PC-3 (cell line): ENCODE data around the gene CES2. TPM values are rescaled to one million over a fixed set of nuclear protein-coding genes. Genes with fewer than 3 reads are reported as not detected.

Source experiments
- ATAC-seq: fragments of 200-7000 bp; cut with Tn5 transposase; 2 replicates; pipeline ENCODE4 v1.9.1; 2020; ENCODE audit warnings: mild to moderate bottlenecking, moderate library complexity
- BruUV-seq: library from RNA; stranded (reverse); fragments of 400-500 nt; replicated peaks from 2 replicates; lab custom pipeline; 2021; lab: Mats Ljungman, UMichigan
- CTCF ChIA-PET: fragments of 300-600 bp; sonication (Branson Sonifier 250); formaldehyde crosslinking; loops from one replicate; lab custom pipeline; 2022; ENCODE audit warnings: antibody characterized with exemption; lab: Charles Lee
- POLR2A ChIA-PET: fragments of 300-600 bp; sonication (Branson Sonifier 250); formaldehyde crosslinking; loops from one replicate; lab custom pipeline; 2022; ENCODE audit warnings: antibody characterized with exemption; ENCODE audit not compliant: unreplicated experiment; lab: Charles Lee
- DNase-seq: peaks from one replicate; pipeline ENCODE4 v3.0.0-alpha.2; 2015
- H2AFZ ChIP-seq: fragments of 300-600 bp; sonication (generic); 2 replicates; pipeline ENCODE4 v1.6.0; 2016; ENCODE audit warnings: antibody characterized with exemption, low read length
- H3F3A ChIP-seq: fragments of 300-600 bp; sonication (generic); one replicate; pipeline ENCODE4 v1.6.0; 2017; ENCODE audit warnings: antibody characterized with exemption, low read length, control low read depth, mild to moderate bottlenecking; ENCODE audit not compliant: unreplicated experiment
- H3K27ac ChIP-seq: fragments of 300-600 bp; sonication (generic); 2 replicates; pipeline ENCODE4 v1.5.1; 2016; ENCODE audit warnings: mild to moderate bottlenecking, low read length
- H3K27me3 ChIP-seq: fragments of 300-600 bp; sonication (generic); 2 replicates; pipeline ENCODE4 v1.6.1; 2016; ENCODE audit warnings: low read length, mixed read lengths
- H3K36me3 ChIP-seq: fragments of 300-600 bp; sonication (generic); 2 replicates; pipeline ENCODE4 v1.6.1; 2016; ENCODE audit warnings: low read depth, mixed run types, low read length, mixed read lengths
- H3K4me1 ChIP-seq: fragments of 300-600 bp; sonication (generic); 2 replicates; pipeline ENCODE4 v1.5.1; 2016; ENCODE audit warnings: low read length; ENCODE audit not compliant: insufficient read depth
- H3K4me2 ChIP-seq: fragments of 300-600 bp; sonication (generic); 2 replicates; pipeline ENCODE4 v1.6.0; 2016; ENCODE audit warnings: low read length
- H3K4me3 ChIP-seq: fragments of 300-600 bp; sonication (generic); 2 replicates; pipeline ENCODE4 v1.5.1; 2016; ENCODE audit warnings: mild to moderate bottlenecking, low read length, mixed read lengths
- H3K79me2 ChIP-seq: fragments of 300-600 bp; sonication (generic); 2 replicates; pipeline ENCODE4 v1.6.1; 2017; ENCODE audit warnings: low read length, mixed read lengths
- H3K9ac ChIP-seq: fragments of 300-600 bp; sonication (generic); 2 replicates; pipeline ENCODE4 v1.6.0; 2016; ENCODE audit warnings: mild to moderate bottlenecking, low read length
- H3K9me2 ChIP-seq: fragments of 300-600 bp; sonication (generic); replicated peaks from 2 replicates; pipeline ENCODE4 v1.6.1; 2016; ENCODE audit warnings: mixed run types, low read length, mixed read lengths
- H3K9me3 ChIP-seq: fragments of 300-600 bp; sonication (generic); 2 replicates; pipeline ENCODE4 v1.6.1; 2016; ENCODE audit warnings: low read length, mixed read lengths
- H4K20me1 ChIP-seq: fragments of 300-600 bp; sonication (generic); 2 replicates; pipeline ENCODE4 v1.6.1; 2016; ENCODE audit warnings: low read length, mixed read lengths
- CTCF ChIP-seq: fragments of 300-600 bp; sonication (generic); conservative IDR thresholded peaks from 2 replicates; pipeline ENCODE4 v1.5.1; 2017; ENCODE audit warnings: antibody characterized with exemption, low read depth, mild to moderate bottlenecking, low read length
- EZH2 ChIP-seq: fragments of 300-600 bp; sonication (generic); IDR thresholded peaks from one replicate; pipeline ENCODE4 v1.6.1; 2017; ENCODE audit warnings: antibody characterized with exemption, mild to moderate bottlenecking, low read length; ENCODE audit not compliant: unreplicated experiment
- EZH2phosphoT487 ChIP-seq: fragments of 300-600 bp; sonication (generic); IDR thresholded peaks from 2 replicates; pipeline ENCODE4 v1.6.1; 2018; ENCODE audit warnings: mild to moderate bottlenecking, antibody characterized with exemption, low read length, borderline replicate concordance
- intact Hi-C: fragments of 100-400 bp; cut with micrococcal nuclease; formaldehyde crosslinking; loops from 2 replicates; pipeline ENCODE4 v1.9.0; 2023
- total RNA-seq: library from RNA; depleted of rRNA; stranded (reverse); fragments of >200 nt; gene quantifications from 2 replicates; pipeline ENCODE4 v1.2.3, GENCODE V29; 2014

Gene CES2
- total RNA-seq, 1 experiment from 2014 or later, result 15.8 TPM

DNA sequence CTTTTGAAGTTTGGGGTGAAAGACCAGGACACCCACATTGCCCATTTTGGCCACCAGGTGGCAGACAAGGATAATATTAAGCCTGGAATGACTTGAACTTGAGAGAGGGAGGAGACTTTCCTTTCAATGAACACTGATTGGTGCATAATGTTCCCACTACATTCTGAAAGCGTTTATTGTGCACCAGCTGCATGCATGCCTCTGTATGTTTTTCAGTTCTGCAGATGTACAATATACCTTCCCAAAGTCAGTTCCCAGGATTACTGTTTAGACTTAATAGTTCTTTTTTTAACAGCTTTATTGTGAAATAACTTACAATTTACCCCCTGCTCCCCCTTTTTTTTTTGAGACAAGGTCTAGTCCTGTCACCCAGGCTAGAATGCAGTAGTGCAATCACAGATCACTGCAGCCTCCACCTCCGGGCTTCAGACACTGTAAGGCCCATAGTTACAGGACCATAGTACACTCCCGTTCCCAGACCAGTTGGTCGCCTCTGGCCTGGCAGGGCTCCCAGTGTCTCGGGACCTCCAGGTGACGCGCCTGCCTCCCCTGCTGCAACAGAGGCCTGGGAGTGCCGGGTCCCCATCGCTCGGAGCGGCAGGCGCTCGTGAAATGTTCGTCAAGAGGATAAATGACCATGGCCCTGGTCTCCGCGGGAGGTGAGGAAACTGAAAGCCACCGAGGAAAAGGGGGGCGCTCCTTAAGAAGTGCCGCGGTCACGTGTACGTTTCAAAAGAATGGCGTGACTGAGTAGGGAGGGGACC, 12.2 kb downstream of the CES2 start:
- Histone ChIP-seq H3K9me3 (no peaks in the 10 kb centered on the region), H2AFZ (peak overlapping the region; percentile 87), H3K9ac (no peak overlapping the region), H3K27me3 (no peaks in the 10 kb centered on the region), H3K4me1 (peaks cover 4% of the 10 kb centered on the region; the same call in 1 of the 2 replicates), H3K9me2 (no peaks in the 10 kb centered on the region), H3K79me2 (no peaks in the 10 kb centered on the region), H3K4me2 (peak overlapping the region; percentile 92), H3F3A (no peaks in the 10 kb centered on the region), H3K36me3 (no peaks in the 10 kb centered on the region), H4K20me1 (no peaks in the 10 kb centered on the region), H3K27ac (no peak overlapping the region), H3K4me3 (peak overlapping the region; percentile 68)
- ChIA-PET POLR2A (no interaction called here), CTCF (no interaction called here)
- intact Hi-C loops, result no loop called here
- TF ChIP-seq EZH2phosphoT487 (no peak), CTCF (peak; percentile 82), EZH2 (no peak)
- BruUV-seq, result no TSS peak
- DNase-seq (peak; percentile 85), ATAC-seq (peak; percentile 80)

DNA sequence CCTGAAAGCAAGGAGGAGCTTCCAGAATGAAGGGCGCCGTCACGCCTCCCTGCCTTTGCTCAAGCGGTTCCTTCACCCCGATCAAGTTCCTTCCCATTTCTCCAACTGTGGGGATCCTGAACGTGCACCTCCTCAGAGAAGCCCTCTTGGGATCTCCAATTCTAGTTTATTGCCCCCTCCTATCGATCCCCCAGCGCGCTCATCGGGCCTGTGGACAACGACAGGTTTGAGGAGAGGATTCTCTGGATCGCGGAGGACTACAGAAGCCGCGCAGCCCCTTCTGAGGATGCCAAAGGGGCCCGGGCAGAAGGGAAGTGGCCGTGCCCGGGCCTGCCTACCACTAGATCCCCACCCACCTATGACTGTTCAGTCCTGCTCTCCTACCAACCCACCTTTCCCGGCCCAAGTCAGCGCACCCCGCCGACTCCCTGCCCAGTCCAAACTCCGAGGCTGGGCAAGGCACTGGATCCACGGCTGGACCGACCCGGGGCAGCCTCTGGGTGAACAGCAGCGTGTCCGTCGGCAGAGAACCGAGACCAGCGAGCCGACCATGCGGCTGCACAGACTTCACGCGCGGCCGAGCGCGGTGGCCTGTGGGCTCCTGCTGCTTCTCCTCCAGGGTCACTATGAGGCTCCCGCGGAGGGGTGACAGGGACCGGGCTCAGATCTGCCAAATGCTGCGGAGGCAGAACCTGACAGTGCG, 13.0 kb downstream of the CES2 start:
- no TSS peak for BruUV-seq
- Histone ChIP-seq H3K9me2 (no peaks in the 10 kb centered on the region), H3K4me1 (peaks cover 4% of the 10 kb centered on the region; the same call in 1 of the 2 replicates), H3K36me3 (no peaks in the 10 kb centered on the region), H3K4me3 (peak overlapping the region; percentile 68), H3K79me2 (no peaks in the 10 kb centered on the region), H2AFZ (peak overlapping the region; percentile 87), H3F3A (no peaks in the 10 kb centered on the region), H3K4me2 (peak overlapping the region; percentile 92), H4K20me1 (no peaks in the 10 kb centered on the region), H3K27me3 (no peaks in the 10 kb centered on the region), H3K9ac (no peak overlapping the region), H3K27ac (no peak overlapping the region), H3K9me3 (no peaks in the 10 kb centered on the region)
- DNase-seq (no peak), ATAC-seq (peak; percentile 40)
- CTCF ChIA-PET, result no interaction called here
- TF ChIP-seq EZH2 (no peak), EZH2phosphoT487 (no peak), CTCF (no peak)
- POLR2A ChIA-PET, result no interaction called here
- intact Hi-C loops, result no loop called here
